ENCODE results near the gene SLC22A7.

Gene SLC22A7

GRCh38 chr6:43284991-43285781 lies 12.9 kb upstream of the SLC22A7 start:
- no peak overlapping the region for H3K27ac Mint-ChIP-seq
- ATAC-seq (replicated peaks): peak; percentile 28
- DNase-seq: no peak
- peaks cover 53 to 68% of the 10 kb centered on the region in 2 donors for H3K27me3 Mint-ChIP-seq
- peaks cover 11 to 12% of the 10 kb centered on the region in 2 donors for H3K4me1 Mint-ChIP-seq
- no peaks in the 10 kb centered on the region for H3K9me3 Mint-ChIP-seq
- no peaks in the 10 kb centered on the region for H3K36me3 Mint-ChIP-seq
- peak overlapping the region; percentile 46 to 68 for H3K4me3 Mint-ChIP-seq

- peaks cover 11 to 12% of the 10 kb centered on the region in 2 donors for H3K4me1 Mint-ChIP-seq
- no peaks in the 10 kb centered on the region for H3K9me3 Mint-ChIP-seq
- no peak for ATAC-seq (replicated peaks)
- no peaks in the 10 kb centered on the region for H3K36me3 Mint-ChIP-seq
- no peak for DNase-seq
- peak overlapping the region; percentile 46 to 68 for H3K4me3 Mint-ChIP-seq
- no peak overlapping the region for H3K27ac Mint-ChIP-seq
- H3K27me3 Mint-ChIP-seq: peaks cover 48 to 61% of the 10 kb centered on the region in 2 donors
These were observed 12.2 kb upstream of the SLC22A7 start for GRCh38 chr6:43285832-43286231.

- Mint-ChIP-seq H3K27me3 (peaks cover 43 to 55% of the 10 kb centered on the region in 2 donors), H3K36me3 (no peaks in the 10 kb centered on the region), H3K27ac (no peak overlapping the region), H3K9me3 (no peaks in the 10 kb centered on the region), H3K4me3 (no peak overlapping the region), H3K4me1 (peaks cover 11 to 12% of the 10 kb centered on the region in 2 donors)
- ATAC-seq (replicated peaks) (no peak), DNase-seq (no peak)
These were observed 11.5 kb upstream of the SLC22A7 start for GRCh38 chr6:43286456-43286979.

- Mint-ChIP-seq H3K9me3 (no peaks in the 10 kb centered on the region), H3K4me1 (peaks cover 11 to 12% of the 10 kb centered on the region in 2 donors), H3K27ac (no peak overlapping the region), H3K36me3 (no peaks in the 10 kb centered on the region), H3K27me3 (peaks cover 37 to 48% of the 10 kb centered on the region in 2 donors), H3K4me3 (peak overlapping the region in 1 of 2 donors; percentile 41)
- DNase-seq (no peak), ATAC-seq (replicated peaks) (peak; percentile 22 to 34)
These were observed 10.9 kb upstream of the SLC22A7 start for GRCh38 chr6:43286980-43287716.

- Mint-ChIP-seq H3K36me3 (no peaks in the 10 kb centered on the region), H3K27me3 (peaks cover 32 to 40% of the 10 kb centered on the region in 2 donors), H3K9me3 (no peaks in the 10 kb centered on the region), H3K4me1 (peaks cover 8 to 12% of the 10 kb centered on the region in 2 donors), H3K27ac (no peak overlapping the region), H3K4me3 (no peak overlapping the region)
- peak; percentile 38 to 46 for ATAC-seq (replicated peaks)
- no peak for DNase-seq
These were observed 10.1 kb upstream of the SLC22A7 start for GRCh38 chr6:43287717-43288679.

- DNase-seq (no peak), ATAC-seq (replicated peaks) (no peak)
- H3K36me3 Mint-ChIP-seq: no peaks in the 10 kb centered on the region
- peaks cover 26 to 29% of the 10 kb centered on the region in 2 donors for H3K27me3 Mint-ChIP-seq
- H3K4me1 Mint-ChIP-seq: peaks cover 8 to 12% of the 10 kb centered on the region in 2 donors
- no peak overlapping the region for H3K4me3 Mint-ChIP-seq
- H3K9me3 Mint-ChIP-seq: no peaks in the 10 kb centered on the region
- H3K27ac Mint-ChIP-seq: no peak overlapping the region
These were observed 7.6 kb upstream of the SLC22A7 start for GRCh38 chr6:43290339-43290904.

GRCh38 chr6:43290905-43291355 lies 7.1 kb upstream of the SLC22A7 start:
- no peaks in the 10 kb centered on the region for H3K36me3 Mint-ChIP-seq
- peaks cover 5 to 12% of the 10 kb centered on the region in 2 donors for H3K4me1 Mint-ChIP-seq
- H3K4me3 Mint-ChIP-seq: no peak overlapping the region
- no peak overlapping the region for H3K27ac Mint-ChIP-seq
- H3K27me3 Mint-ChIP-seq: peaks cover 21 to 23% of the 10 kb centered on the region in 2 donors
- no peaks in the 10 kb centered on the region for H3K9me3 Mint-ChIP-seq
- no peak for ATAC-seq (replicated peaks)
- no peak for DNase-seq

GRCh38 chr6:43291708-43292107 lies 6.4 kb upstream of the SLC22A7 start:
- DNase-seq: no peak
- no peak overlapping the region for H3K27ac Mint-ChIP-seq

GRCh38 chr6:43292341-43292740 lies 5.7 kb upstream of the SLC22A7 start:
- H3K4me3 Mint-ChIP-seq: no peak overlapping the region
- DNase-seq (no peak), ATAC-seq (replicated peaks) (no peak)
- no peaks in the 10 kb centered on the region for H3K9me3 Mint-ChIP-seq
- H3K36me3 Mint-ChIP-seq: no peaks in the 10 kb centered on the region
- peaks cover 2 to 7% of the 10 kb centered on the region in 2 donors for H3K4me1 Mint-ChIP-seq
- H3K27me3 Mint-ChIP-seq: peaks cover 16 to 20% of the 10 kb centered on the region in 2 donors
- no peak overlapping the region for H3K27ac Mint-ChIP-seq

More at GRCh38 chr6:43291708-43292107, 6.4 kb upstream of the SLC22A7 start:
- H3K9me3 Mint-ChIP-seq: no peaks in the 10 kb centered on the region
- H3K4me3 Mint-ChIP-seq: no peak overlapping the region
- peaks cover 5 to 12% of the 10 kb centered on the region in 2 donors for H3K4me1 Mint-ChIP-seq
- H3K36me3 Mint-ChIP-seq: no peaks in the 10 kb centered on the region
- peaks cover 21% of the 10 kb centered on the region in 2 donors for H3K27me3 Mint-ChIP-seq
- ATAC-seq (replicated peaks): no peak

- Mint-ChIP-seq H3K9me3 (no peaks in the 10 kb centered on the region), H3K27me3 (peaks cover 13 to 15% of the 10 kb centered on the region in 2 donors), H3K36me3 (no peaks in the 10 kb centered on the region), H3K4me1 (peaks cover 0 to 2% of the 10 kb centered on the region in 2 donors), H3K4me3 (no peak overlapping the region), H3K27ac (no peak overlapping the region)
- DNase-seq: no peak
- no peak for ATAC-seq (replicated peaks)
These were observed 5.2 kb upstream of the SLC22A7 start for GRCh38 chr6:43292763-43293318.

- Mint-ChIP-seq H3K27ac (no peak overlapping the region), H3K4me3 (no peak overlapping the region), H3K27me3 (peaks cover 8 to 11% of the 10 kb centered on the region in 2 donors), H3K9me3 (no peaks in the 10 kb centered on the region), H3K36me3 (no peaks in the 10 kb centered on the region), H3K4me1 (no peaks in the 10 kb centered on the region)
- no peak for DNase-seq
- ATAC-seq (replicated peaks): no peak
These were observed 4.4 kb upstream of the SLC22A7 start for GRCh38 chr6:43293698-43294097.

GRCh38 chr6:43294536-43294935 lies 3.5 kb upstream of the SLC22A7 start:
- DNase-seq: no peak
- H3K27ac Mint-ChIP-seq: no peak overlapping the region
- no peak overlapping the region for H3K4me3 Mint-ChIP-seq
- peaks cover 8 to 11% of the 10 kb centered on the region in 2 donors for H3K27me3 Mint-ChIP-seq
- H3K9me3 Mint-ChIP-seq: no peaks in the 10 kb centered on the region
- H3K4me1 Mint-ChIP-seq: no peaks in the 10 kb centered on the region
- H3K36me3 Mint-ChIP-seq: no peaks in the 10 kb centered on the region
- ATAC-seq (replicated peaks): no peak

- Mint-ChIP-seq H3K27me3 (peaks cover 11 to 14% of the 10 kb centered on the region in 2 donors), H3K9me3 (no peaks in the 10 kb centered on the region)
- no peak for ATAC-seq (replicated peaks)
These were observed 2.6 kb upstream of the SLC22A7 start for GRCh38 chr6:43295456-43295855.

More at GRCh38 chr6:43295456-43295855, 2.6 kb upstream of the SLC22A7 start:
- Mint-ChIP-seq H3K4me3 (no peak overlapping the region), H3K4me1 (peaks cover 4 to 7% of the 10 kb centered on the region in 2 donors), H3K36me3 (no peaks in the 10 kb centered on the region), H3K27ac (no peak overlapping the region)
- DNase-seq: no peak
